ENCODE measurements around the gene HOXD4.

The HOXD4 gene

DNA sequence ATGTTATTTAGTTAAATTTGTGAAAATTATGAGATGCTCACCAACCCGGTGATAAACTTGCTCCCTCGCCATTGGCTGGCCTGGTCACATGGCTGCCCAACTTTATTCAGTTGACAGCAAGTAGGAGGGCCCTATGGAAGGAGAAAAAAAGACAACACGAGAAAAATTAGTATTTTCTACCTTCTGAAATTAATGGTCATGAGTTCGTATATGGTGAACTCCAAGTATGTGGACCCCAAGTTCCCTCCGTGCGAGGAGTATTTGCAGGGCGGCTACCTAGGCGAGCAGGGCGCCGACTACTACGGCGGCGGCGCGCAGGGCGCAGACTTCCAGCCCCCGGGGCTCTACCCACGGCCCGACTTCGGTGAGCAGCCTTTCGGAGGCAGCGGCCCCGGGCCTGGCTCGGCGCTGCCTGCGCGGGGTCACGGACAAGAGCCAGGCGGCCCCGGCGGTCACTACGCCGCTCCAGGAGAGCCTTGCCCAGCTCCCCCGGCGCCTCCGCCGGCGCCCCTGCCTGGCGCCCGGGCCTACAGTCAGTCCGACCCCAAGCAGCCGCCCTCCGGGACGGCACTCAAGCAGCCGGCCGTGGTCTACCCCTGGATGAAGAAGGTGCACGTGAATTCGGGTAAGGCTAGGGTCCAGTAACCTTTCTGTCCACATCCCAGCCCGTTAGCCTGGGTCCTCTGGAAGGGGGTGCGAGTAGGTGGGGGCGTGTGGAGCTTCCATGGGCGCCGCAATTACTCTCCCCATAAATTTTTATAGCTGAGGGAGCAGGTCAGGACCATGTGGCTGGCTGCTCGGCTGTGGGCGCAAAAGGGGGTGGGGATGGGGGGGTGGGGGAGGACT, at the start of gene HOXD4:
Gene HOXD4, plus strand, starts transcription at position 109 of the 846 bp plus-strand sequence. Its CDS starts 84 bp downstream, at position 193.
- DNase-seq (ENCODE audit: extremely low read depth in 1 of 2, low read depth in 1 of 2): no peak

DNA sequence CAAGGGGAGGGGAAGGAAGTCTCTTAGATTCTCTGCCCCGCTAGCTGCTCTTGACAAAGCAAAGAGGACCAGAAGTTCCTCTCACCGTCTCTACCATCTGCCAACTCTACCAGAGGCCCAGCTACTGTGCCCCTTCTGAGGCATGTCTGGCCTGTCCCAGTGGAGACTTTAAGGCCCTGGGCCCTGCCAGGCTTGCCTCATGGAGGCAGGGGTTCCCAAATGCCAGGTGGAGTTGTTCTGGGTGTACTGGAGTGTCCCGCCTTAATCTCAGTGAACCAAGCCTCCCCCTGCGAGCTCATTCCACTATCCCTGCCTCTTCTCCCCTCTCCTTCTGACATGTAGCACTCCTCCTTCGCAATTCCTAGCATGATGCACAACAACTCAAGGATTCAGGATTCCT, 49.5 kb upstream of the HOXD4 start:
- DNase-seq (ENCODE audit: extremely low read depth in 1 of 2, low read depth in 1 of 2): no peak

DNA sequence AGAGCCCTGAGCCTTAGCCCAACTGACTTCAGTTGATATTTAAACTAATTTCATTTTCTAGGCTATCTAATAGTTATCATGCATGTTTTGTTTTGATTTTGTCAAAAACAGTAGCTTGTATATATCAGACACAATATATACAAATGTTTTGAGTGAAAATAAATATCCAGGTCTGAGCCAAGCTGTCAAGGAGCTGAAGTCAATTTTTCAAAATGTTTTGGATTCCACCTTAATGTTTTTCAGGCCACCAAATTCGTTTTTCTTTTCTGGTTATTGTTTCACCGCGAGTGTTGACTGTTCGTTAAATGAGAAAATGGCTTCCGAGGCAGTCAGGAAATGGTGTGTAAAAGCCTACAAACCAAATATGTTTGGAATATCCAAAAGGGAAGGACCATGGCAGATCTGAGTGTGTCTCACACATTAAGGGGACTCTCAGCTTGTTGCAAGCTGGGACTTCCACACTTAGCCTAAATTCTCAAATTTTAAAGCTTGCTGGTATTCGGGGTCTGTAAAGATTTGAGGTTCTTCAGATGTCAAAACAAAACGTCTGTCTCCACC, 49.0 kb upstream of the HOXD4 start:
- no peak for DNase-seq (ENCODE audit: extremely low read depth in 1 of 2, low read depth in 1 of 2)

DNA sequence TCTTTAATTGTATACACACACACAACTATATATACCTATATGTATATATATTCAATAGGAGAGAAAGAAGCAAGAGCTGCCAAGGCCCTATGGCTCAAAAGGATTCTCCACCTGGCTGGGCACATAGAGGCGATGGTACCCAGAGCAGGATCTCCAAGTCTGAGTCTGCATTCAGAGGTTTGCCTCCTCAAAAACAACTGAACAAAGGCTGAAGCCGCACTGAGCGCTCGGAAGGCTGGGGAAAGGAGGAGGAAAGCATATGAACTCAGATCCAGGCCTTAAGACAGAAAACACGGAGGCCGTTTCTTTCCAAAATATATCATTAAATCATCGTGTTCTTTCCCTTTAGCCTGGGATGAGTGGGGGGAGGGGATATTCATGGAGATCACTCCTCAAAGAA, 48.2 kb upstream of the HOXD4 start:
- no peak for DNase-seq (ENCODE audit: extremely low read depth in 1 of 2, low read depth in 1 of 2)

DNA sequence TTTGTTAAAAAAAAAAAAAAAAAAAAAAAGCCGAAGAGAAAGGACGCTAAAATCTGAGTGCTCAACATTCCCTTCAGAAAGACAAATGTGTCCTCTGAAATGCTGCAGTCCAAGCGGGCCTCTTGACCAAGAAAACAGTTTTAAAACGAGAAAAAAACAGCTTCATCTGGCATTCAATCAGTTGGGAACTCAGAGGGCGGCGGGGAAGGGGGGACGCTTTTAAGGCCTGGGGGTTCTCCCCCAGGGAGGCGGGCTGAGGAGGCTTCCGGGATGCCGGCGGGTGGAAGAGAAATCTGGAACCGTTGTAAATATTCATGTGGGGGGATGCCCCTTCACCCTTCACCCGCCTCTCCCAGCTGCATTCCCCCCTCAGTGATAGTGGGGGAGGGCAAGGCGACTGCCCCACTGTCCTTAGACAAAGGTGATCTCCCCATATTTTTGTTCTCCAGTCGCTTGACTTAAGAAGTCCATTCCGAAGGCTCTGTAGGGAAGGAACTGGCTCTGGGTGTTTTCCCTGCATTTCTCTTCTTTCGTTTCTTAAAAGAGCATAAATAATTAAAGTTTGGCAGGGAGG, 47.5 kb upstream of the HOXD4 start:
- no peak for DNase-seq (ENCODE audit: extremely low read depth in 1 of 2, low read depth in 1 of 2)

DNA sequence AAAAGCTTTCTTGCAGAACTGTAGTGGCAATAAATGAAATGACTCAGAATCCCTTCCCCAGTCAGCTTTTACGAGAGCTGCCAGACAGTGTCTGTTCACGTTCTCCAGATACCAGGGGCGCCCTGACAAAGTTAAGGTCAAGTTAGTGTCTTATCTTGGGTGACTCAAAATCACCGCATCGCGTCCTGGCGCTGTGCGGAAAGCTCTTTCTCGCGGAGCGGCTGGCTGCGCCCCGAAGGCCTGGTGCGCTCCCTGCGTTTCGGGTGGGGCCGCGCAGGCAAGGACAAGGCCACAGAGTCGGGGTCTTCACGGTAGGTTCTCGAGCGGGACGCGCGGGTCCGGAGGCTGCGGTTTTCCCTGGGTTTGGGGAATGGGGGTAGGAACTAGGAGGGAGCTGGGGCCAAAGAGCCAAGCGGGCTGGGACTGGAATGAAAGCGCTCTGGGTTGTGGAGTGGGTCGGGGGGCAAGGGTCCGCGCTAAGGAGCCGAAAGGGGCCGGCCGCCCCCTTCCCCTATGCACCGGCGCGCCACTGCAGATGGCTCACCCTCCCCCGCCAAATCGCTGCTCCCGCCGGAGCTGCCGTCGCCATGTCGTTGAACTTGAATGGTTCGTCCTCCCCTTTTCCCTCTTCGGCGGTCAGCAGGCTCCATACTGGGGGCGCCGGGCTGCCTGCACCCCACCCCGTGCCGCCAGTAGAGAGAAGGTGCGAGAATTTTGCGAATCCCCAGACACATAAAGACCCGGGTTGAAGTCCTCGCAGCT, 46.9 kb upstream of the HOXD4 start:
- no peak for DNase-seq (ENCODE audit: extremely low read depth in 1 of 2, low read depth in 1 of 2)

DNA sequence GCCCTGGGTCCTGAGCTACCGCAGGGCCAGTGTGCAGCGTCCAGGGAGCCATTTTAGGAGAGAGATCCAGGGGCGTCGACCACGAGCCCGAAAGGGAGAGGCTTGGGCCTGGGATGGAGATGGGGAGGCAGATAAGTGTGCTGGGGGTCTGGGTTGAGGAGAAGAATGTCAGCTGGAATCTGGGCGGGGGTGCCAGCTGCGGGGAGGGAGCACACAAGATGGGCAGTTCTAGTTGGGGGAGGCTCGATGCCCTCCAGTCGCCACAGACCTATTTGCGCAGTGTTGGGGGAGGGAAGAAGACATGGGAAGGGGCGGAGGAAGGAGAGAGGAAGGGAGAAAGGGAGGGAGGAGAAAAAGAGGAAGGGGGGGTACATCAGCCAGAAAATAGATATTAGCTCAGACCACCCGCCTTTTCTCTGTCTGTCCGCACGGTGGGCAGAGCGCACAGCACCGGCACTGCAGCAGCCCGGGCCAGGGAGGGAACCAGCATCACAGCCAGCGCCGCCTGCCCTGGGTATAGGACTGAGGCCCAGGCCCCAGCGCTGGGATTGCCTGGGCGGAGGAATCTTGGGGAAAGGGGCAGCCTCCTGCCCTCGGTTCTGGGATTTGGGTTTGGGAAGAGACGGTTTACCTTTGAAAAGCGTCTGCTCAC, 46.1 kb upstream of the HOXD4 start:
- no peak for DNase-seq (ENCODE audit: extremely low read depth in 1 of 2, low read depth in 1 of 2)

DNA sequence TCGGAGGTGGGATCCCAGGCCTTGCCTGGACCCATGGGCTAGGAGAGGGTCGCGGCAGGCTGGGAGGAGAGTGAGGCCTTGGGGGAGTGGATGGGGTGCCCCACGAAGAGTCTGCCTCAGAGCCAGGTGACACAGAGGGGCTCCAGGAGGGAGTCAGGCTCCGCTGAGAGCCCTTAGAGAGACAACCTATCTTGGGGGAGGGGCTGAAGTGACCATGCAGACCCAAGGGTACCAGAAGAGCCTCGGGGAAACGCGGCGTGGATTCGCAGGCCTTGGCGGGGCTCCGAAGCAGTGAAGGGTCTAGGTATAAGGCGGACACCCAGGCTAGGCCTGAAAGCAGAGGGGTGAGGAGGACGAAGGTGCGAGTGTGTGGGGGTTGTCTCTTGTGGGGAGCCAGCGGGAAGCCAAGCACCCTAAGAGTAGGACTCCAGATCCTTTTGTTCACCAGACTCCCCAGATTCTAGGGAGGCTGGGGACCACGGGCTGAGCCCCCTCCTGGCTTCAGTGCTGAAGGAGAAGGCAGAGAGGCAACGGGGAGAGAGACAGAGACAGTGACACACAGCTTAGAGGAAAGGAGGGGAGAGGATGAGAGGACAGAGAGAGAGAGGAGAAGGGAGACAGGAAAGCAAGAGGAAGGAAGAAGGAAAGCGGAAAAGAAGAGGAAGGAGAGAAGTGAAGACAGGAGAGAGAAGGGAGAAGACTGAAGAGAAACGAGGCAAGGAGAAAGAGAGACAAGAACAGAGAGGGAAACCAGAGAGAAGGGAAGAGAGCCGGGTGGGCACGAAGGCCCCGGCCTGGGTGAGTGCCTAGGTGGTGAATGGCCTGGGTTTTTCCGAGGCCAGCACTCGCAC, 45.4 kb upstream of the HOXD4 start:
- no peak for DNase-seq (ENCODE audit: extremely low read depth in 1 of 2, low read depth in 1 of 2)

DNA sequence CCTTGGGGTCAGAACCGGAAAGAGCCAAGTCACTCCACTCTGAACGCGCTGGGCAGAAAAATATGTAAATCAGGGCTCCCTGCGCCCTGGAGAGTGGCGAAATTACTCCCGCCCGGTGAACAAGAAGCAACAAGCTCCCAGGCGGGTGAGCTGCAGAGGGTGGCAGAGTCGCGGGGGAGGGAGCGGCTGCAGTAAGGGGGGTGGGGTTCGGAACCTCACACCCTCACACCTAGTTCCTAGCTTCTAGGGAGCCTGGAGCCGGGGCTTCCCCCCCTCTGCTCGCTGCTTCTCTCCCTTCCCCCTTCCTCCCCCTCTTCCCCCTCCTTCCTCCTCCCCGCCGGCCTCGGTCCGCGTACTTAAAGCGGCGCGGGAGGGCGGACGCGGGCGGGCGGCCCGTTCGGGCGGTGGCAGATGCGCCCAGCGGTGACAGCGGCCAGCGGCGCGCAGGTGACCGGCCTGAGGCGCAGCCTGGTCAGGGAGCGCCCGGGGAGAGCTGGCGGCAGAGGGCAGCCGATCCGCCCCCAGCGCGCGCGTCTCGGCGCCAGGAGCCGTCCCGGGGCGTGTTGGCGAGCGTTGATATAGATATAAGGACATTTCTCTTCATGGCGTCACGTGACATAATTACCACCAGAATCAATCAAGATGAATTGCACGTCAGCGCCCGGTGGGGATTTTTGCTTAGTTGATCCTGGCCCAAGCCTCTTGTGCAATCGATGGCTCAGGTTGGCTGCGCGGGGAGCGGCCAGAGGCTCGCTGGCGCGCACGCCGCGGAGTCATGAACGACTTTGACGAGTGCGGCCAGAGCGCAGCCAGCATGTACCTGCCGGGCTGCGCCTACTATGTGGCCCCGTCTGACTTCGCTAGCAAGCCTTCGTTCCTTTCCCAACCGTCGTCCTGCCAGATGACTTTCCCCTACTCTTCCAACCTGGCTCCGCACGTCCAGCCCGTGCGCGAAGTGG, 44.5 kb upstream of the HOXD4 start, which contains the start of gene HOXD11:
Gene HOXD11, plus strand, starts transcription at position 700 of the 959 bp plus-strand sequence. Its CDS starts 76 bp downstream, at position 776.
- DNase-seq (ENCODE audit: extremely low read depth in 1 of 2, low read depth in 1 of 2): no peak

DNA sequence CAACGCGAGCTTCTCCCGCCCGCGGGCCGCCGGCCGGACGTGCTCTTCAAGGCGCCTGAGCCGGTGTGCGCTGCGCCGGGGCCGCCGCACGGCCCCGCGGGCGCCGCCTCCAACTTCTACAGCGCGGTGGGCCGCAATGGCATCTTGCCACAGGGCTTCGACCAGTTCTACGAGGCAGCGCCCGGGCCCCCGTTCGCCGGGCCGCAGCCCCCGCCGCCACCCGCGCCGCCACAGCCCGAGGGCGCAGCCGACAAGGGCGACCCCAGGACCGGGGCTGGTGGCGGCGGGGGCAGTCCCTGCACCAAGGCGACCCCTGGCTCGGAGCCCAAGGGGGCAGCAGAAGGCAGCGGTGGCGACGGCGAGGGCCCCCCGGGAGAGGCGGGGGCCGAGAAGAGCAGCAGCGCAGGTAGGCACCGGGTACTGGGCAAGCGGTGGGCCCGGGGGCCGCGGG, 43.6 kb upstream of the HOXD4 start:
- no peak for DNase-seq (ENCODE audit: extremely low read depth in 1 of 2, low read depth in 1 of 2)

DNA sequence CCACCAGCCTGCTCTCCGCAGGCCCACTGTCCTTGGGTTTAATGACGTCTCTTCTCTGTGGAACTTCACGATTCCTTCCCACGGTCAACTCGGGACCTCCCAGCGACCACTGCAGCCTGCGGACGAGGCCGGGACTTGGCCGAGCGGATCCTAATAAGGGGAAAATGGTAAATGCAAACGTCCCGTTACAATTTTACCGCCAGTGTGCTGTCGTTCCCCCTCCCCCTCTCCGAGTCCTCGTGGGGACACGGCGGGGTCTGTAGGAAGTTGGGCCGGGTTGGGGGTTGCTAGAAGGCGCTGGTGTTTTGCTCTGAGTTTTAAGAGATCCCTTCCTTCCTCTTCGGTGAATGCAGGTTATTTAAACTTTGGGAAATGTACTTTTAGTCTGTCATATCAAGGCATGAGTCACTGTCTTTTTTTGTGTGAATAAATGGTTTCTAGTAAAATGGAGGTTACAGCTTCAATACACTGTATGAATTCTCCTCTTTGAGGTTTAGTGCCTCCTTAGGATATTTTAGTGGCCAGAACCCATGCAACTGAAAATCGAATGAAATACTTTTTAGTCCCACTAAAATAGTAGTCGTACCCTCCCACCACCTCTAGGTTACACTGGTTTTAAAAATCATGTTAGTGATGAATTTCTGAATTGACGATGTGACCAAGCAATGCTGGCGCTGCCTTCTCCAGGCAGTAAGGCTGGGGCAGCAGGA, 42.0 kb upstream of the HOXD4 start:
- no peak for DNase-seq (ENCODE audit: extremely low read depth in 1 of 2, low read depth in 1 of 2)

DNA sequence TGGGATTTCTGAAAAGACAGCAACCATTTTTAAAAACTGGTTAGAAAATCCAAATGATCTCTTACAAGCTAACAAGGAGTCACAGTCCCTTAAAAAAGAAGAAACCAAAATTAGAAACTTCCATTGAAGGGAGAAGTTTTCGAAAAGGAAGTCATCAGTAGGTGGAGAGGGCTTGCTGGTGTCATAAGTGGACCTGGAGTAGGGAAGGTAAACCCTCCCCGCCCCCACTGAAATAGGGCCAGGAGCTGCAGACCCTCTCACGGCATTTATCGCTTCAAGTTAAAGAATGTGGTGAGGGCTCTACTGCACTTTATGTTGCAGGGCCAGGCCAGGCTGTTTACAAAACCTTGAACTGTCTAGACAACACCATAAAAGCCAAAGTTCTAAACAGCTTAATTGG, 41.4 kb upstream of the HOXD4 start:
- no peak for DNase-seq (ENCODE audit: extremely low read depth in 1 of 2, low read depth in 1 of 2)

DNA sequence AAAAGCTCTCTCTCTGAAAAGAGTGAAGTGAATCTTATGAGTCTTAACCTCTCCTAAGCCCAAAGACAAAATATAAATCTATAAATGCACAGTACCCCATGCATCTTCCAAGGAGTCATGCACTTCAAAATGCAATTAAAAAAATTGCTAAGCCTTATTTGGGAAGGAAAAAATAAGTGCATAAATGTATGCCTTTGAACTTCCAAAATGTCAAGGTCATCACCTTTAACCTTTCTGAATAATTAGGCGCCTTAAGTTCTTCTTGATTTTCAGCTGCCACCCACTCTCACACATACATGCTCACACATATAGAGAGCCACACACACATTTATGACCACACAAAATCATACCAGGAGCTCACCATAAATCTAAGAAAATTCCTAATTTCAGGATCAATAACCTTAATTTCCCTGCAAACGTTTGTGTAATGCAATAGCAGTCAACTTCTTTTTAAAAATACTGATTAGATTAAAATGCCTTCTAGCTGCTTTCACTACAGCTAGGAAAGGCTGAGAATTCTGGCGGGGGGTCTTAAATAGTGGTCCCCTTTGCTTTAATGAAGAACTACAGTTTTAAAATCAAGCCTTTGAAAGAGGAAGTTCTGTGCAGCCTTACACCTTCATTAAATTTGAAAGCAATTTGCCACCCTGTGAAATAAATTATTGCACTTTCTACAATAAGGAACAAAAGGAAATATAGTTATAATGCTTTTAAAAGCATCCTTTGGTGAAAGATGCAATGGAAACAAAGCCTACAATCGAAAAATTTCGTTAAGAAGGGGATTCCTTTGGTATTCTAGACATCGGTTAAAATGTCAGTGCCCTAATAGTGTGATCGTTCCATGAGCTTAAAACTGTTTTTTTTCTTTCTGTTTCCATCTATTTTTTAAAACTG, 40.7 kb upstream of the HOXD4 start:
- no peak for DNase-seq (ENCODE audit: extremely low read depth in 1 of 2, low read depth in 1 of 2)

DNA sequence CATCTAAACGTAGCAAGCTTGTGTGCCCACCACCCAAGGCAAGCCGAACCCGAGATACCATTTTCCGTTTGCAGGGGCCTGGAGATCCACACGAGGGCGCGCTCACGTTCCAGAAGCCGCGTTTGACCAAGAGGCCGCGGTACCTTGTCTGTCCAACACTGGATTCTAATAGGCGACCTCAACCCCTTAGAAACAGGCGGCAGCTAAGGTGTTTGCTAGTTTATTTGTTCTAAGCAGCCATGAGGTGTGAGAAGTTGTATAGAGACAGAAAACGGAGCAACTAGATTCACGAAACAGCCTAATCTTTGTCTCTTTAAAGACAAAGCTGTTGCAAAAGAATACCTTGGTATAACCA, 40.1 kb upstream of the HOXD4 start:
- no peak for DNase-seq (ENCODE audit: extremely low read depth in 1 of 2, low read depth in 1 of 2)

DNA sequence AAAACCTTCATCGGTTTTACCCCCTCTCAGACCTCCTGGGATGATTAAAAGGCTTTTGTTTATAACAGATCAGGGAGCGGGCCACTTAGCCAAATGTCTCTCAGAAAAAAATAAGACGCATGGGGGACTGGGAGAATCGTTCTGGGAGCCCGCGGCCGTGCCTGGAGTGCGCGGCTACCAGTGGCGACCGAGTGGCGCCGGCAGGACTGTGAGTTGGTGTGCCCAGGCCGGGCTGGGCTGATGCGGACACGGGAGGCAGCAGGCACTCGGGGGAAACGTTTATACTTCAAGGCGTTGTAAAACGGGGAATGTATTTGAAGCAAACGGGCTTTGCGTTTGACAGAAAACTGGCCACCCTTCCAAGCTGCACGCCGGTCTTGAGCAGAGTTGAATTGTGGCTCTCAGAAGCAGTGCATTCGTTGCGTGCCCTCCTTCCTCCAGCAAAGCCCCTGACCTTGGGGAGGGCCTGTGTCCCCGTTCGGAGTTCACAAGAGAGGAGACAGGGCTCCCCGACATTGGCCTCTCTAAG, 39.4 kb upstream of the HOXD4 start:
- DNase-seq (ENCODE audit: extremely low read depth in 1 of 2, low read depth in 1 of 2): no peak

DNA sequence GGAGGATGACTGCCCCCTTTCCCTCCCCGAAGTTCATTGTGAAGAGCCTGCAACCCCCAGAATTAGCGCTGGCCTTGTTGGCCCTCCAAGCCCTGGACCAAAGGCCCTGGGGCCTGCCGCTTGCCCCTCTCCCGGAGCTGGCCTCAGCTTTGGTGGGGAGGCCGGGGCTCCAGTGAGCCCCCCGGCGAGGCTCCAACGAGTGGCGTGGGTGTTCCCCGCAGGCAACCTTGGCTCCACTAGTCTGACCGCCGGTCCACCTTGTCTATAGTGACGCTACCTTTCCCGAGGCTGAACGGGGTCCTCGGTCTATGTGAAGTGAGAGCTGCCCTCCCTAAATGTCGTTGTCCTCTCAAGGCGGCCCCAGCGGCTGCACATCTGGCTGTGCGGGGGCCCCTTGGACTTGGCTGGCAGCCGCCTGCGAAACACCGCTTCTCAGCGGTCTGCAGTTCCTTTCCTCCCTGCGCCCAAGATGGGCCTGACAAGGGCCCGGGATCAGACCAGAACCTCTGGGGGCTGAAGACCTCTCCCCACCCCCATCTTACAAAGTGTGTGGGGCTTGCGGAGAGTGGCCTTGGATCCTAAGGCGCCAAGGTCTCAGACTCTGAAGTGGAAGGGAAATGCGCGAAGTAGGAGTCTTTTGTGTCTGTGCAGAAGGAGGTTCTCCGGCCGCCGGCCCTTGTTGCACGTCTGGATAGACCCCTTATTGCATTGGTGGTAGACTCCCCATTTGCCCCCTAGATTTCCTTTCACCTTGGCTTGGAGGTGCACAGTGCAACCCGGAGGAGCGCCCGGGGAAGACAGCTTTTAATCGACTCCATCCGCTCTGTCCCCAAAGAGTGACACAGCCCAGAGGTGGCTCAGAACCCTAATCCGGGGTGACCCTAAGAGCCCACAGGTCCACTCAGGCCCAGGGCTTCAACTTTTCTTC, 38.7 kb upstream of the HOXD4 start:
- DNase-seq (ENCODE audit: extremely low read depth in 1 of 2, low read depth in 1 of 2): no peak
